ENCODE results near the gene COG3. TPM values are rescaled to one million over a fixed set of nuclear protein-coding genes. Genes with fewer than 3 reads are reported as not detected.

COG3 gene
- total and polyA plus RNA-seq, 4 donors: 22.8 to 113 (median 38.2) TPM

DNA sequence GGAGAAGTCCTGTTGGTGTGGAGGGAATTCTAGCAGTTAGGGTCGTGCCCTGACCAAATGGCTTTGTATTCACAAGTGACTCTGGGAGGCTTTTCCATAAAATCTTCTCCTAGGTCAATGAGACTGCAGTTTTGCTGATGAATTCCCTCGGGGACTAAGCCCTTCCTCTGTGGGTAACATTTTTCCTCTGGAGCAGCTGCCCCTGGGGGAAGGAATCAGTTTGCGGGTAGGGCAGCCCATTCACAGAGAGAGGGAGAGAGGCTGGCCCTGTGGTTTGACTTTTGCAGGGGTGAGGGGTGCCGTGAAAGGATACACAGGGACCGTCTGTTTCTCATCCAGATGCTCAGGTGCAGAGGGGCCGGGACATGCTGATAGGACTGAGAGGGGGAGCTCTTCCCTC is 83.5 kb downstream of the COG3 start (continued):
- TF ChIP-seq, protein P1, sequence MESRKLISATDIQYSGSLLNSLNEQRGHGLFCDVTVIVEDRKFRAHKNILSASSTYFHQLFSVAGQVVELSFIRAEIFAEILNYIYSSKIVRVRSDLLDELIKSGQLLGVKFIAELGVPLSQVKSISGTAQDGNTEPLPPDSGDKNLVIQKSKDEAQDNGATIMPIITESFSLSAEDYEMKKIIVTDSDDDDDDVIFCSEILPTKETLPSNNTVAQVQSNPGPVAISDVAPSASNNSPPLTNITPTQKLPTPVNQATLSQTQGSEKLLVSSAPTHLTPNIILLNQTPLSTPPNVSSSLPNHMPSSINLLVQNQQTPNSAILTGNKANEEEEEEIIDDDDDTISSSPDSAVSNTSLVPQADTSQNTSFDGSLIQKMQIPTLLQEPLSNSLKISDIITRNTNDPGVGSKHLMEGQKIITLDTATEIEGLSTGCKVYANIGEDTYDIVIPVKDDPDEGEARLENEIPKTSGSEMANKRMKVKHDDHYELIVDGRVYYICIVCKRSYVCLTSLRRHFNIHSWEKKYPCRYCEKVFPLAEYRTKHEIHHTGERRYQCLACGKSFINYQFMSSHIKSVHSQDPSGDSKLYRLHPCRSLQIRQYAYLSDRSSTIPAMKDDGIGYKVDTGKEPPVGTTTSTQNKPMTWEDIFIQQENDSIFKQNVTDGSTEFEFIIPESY (IDR thresholded peaks at IDR 0.05): no peak
- TF ChIP-seq TAF1 (conservative IDR thresholded peaks at IDR 0.05): no peak

DNA sequence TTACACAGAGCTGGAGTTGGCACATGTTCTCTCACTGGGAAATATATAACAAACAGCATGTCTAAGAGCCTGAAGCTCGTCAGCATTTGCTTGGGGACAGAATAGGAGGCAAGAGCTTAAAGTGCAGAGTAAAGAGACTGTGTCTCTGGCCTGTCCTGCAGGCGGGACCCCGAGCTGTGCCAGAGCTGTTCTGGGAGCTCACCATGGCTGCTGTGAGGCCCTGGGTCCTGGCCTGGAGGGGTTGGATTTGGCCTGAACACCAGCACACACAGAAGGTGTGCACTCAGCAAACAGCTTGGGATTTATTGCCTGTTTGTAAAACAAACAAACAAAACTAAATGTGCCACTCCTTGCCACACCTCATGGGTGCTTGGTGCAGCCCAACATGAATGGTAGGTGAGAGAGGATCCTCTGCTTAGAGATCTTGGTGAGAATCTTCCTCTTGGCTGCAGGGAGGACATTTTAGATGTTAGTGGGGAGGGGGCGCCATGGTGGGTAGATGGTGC is 89.9 kb downstream of the COG3 start:
- no peak overlapping the region for H3K4me3 ChIP-seq (ENCODE audit: low read depth in 1 of 3, low read length in 3 of 3)

DNA sequence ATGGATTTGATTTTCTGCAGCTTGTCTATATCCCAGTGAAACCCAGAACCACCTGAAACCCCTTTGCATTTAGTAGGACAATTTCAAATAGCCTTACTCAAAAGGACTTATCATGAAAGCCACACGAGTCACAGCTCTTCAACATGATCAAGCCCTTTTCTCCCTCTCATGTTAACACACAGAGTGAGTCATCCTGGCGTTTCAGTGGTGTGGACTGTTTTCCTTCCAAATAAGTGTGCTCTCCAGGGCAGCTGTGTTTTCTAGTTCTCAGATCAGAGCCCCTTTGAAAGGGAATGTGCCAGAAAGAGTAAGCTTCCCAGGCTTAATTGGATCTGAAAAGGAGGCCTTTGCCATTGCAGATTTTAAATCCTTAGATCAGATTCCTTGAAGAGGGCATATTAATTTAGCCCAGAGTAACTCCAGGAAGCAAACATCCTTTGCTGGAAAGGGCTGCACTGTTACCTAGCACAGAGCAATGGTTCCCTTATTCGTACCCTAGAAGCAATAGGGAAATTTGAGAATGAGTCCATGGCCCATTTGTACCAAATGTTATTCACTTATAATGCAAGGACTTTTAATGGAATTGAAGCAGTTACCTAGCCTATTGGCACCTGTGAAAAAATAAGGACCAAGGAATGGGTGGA is 99.5 kb downstream of the COG3 start:
- no peaks in the 10 kb centered on the region for H3K27me3 ChIP-seq (ENCODE audit: control insufficient read depth in 4 of 4, insufficient read depth in 4 of 4, low read length in 3 of 4)
- H3K4me1 ChIP-seq (ENCODE audit: control insufficient read depth in 4 of 4, insufficient read depth in 4 of 4, low read length in 3 of 4): no peaks in the 10 kb centered on the region
- no peaks in the 10 kb centered on the region for H3K36me3 ChIP-seq (ENCODE audit: control insufficient read depth in 4 of 4, insufficient read depth in 3 of 4, low read depth in 1 of 4, low read length in 3 of 4)
- 64% methylated on average over 3 of the region's 3 CpGs for WGBS
- no peak overlapping the region for H3K4me3 ChIP-seq (ENCODE audit: low read depth in 1 of 3, low read length in 3 of 3)
- no peak overlapping the region for H3K27ac ChIP-seq (ENCODE audit: low read depth in 1 of 2, low read length in 2 of 2)
- H3K9ac ChIP-seq (ENCODE audit: low read depth in 1 of 2, low read length in 2 of 2): no peak overlapping the region
- TF ChIP-seq FOXA1 (IDR thresholded peaks at IDR 0.05) (no peak), GABPA (IDR thresholded peaks at IDR 0.05 in 1 of 2, conservative IDR thresholded peaks at IDR 0.05 in 1 of 2) (no peak), SP1 (IDR thresholded peaks at IDR 0.05) (no peak), RXRA (IDR thresholded peaks at IDR 0.05) (no peak), TAF1 (conservative IDR thresholded peaks at IDR 0.05) (no peak), YY1 (IDR thresholded peaks at IDR 0.05) (no peak), FOXA2 (IDR thresholded peaks at IDR 0.05) (no peak), JUND (IDR thresholded peaks at IDR 0.05) (no peak)
- TF ChIP-seq, protein P2, sequence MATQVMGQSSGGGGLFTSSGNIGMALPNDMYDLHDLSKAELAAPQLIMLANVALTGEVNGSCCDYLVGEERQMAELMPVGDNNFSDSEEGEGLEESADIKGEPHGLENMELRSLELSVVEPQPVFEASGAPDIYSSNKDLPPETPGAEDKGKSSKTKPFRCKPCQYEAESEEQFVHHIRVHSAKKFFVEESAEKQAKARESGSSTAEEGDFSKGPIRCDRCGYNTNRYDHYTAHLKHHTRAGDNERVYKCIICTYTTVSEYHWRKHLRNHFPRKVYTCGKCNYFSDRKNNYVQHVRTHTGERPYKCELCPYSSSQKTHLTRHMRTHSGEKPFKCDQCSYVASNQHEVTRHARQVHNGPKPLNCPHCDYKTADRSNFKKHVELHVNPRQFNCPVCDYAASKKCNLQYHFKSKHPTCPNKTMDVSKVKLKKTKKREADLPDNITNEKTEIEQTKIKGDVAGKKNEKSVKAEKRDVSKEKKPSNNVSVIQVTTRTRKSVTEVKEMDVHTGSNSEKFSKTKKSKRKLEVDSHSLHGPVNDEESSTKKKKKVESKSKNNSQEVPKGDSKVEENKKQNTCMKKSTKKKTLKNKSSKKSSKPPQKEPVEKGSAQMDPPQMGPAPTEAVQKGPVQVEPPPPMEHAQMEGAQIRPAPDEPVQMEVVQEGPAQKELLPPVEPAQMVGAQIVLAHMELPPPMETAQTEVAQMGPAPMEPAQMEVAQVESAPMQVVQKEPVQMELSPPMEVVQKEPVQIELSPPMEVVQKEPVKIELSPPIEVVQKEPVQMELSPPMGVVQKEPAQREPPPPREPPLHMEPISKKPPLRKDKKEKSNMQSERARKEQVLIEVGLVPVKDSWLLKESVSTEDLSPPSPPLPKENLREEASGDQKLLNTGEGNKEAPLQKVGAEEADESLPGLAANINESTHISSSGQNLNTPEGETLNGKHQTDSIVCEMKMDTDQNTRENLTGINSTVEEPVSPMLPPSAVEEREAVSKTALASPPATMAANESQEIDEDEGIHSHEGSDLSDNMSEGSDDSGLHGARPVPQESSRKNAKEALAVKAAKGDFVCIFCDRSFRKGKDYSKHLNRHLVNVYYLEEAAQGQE (IDR thresholded peaks at IDR 0.05): no peak
- TF ChIP-seq, protein P3, sequence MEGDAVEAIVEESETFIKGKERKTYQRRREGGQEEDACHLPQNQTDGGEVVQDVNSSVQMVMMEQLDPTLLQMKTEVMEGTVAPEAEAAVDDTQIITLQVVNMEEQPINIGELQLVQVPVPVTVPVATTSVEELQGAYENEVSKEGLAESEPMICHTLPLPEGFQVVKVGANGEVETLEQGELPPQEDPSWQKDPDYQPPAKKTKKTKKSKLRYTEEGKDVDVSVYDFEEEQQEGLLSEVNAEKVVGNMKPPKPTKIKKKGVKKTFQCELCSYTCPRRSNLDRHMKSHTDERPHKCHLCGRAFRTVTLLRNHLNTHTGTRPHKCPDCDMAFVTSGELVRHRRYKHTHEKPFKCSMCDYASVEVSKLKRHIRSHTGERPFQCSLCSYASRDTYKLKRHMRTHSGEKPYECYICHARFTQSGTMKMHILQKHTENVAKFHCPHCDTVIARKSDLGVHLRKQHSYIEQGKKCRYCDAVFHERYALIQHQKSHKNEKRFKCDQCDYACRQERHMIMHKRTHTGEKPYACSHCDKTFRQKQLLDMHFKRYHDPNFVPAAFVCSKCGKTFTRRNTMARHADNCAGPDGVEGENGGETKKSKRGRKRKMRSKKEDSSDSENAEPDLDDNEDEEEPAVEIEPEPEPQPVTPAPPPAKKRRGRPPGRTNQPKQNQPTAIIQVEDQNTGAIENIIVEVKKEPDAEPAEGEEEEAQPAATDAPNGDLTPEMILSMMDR (IDR thresholded peaks at IDR 0.05; ENCODE audit: low read depth, low read length, missing input control): no peak
- TF ChIP-seq, protein P4, sequence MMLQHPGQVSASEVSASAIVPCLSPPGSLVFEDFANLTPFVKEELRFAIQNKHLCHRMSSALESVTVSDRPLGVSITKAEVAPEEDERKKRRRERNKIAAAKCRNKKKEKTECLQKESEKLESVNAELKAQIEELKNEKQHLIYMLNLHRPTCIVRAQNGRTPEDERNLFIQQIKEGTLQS (IDR thresholded peaks at IDR 0.05): no peak
- no peaks in the 10 kb centered on the region for H3K9me3 ChIP-seq (ENCODE audit: control insufficient read depth in 4 of 4, low read length in 3 of 4)
- DNase-seq (ENCODE audit: low spot score): no peak

More for the DNA sequence above, 89.9 kb downstream of the COG3 start:
- WGBS: 89% methylated on average over 4 of the region's 4 CpGs
- H3K27ac ChIP-seq (ENCODE audit: low read depth in 1 of 2, low read length in 2 of 2): no peak overlapping the region
- no peaks in the 10 kb centered on the region for H3K27me3 ChIP-seq (ENCODE audit: control insufficient read depth in 4 of 4, insufficient read depth in 4 of 4, low read length in 3 of 4)
- peak; percentile 17 for DNase-seq (ENCODE audit: low spot score)
- no peaks in the 10 kb centered on the region for H3K4me1 ChIP-seq (ENCODE audit: control insufficient read depth in 4 of 4, insufficient read depth in 4 of 4, low read length in 3 of 4)
- H3K9ac ChIP-seq (ENCODE audit: low read depth in 1 of 2, low read length in 2 of 2): no peak overlapping the region
- no peak for TF ChIP-seq GABPA (IDR thresholded peaks at IDR 0.05 in 1 of 2, conservative IDR thresholded peaks at IDR 0.05 in 1 of 2)
- no peak for TF ChIP-seq YY1 (IDR thresholded peaks at IDR 0.05)
- TF ChIP-seq HNF4A (conservative IDR thresholded peaks at IDR 0.05): no peak
- TF ChIP-seq, protein P4 (IDR thresholded peaks at IDR 0.05): no peak
- TF ChIP-seq, protein P5, sequence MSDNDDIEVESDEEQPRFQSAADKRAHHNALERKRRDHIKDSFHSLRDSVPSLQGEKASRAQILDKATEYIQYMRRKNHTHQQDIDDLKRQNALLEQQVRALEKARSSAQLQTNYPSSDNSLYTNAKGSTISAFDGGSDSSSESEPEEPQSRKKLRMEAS (IDR thresholded peaks at IDR 0.05): no peak
- no peak for TF ChIP-seq EGR1 (IDR thresholded peaks at IDR 0.05; ENCODE audit: low read depth in 2 of 2)
- no peak for TF ChIP-seq SP1 (IDR thresholded peaks at IDR 0.05)
- peaks cover 0 to 1% (median 0%) of the 10 kb centered on the region in 4 donors for H3K9me3 ChIP-seq (ENCODE audit: control insufficient read depth in 4 of 4, low read length in 3 of 4)
- no peaks in the 10 kb centered on the region for H3K36me3 ChIP-seq (ENCODE audit: control insufficient read depth in 4 of 4, insufficient read depth in 3 of 4, low read depth in 1 of 4, low read length in 3 of 4)
